Karpas-422 (cell line): ENCODE results near the gene ABCC11. TPM values are rescaled to one million over a fixed set of nuclear protein-coding genes. Genes with fewer than 3 reads are reported as not detected.

ENCODE experiments used
- DNase-seq: peaks from one replicate; pipeline ENCODE4 v3.0.0-alpha.2; 2015
- H2AFZ ChIP-seq: fragments of 200-600 bp; sonication (generic); 2 replicates; pipeline ENCODE4 v1.6.1; 2014; ENCODE audit warnings: antibody characterized with exemption, low read length, mixed read lengths
- H3K27ac ChIP-seq: fragments of 200-600 bp; sonication (generic); 2 replicates; pipeline ENCODE4 v1.5.1; 2014; ENCODE audit warnings: mild to moderate bottlenecking, low read length, moderate library complexity
- H3K27me3 ChIP-seq: fragments of 200-600 bp; sonication (generic); 2 replicates; pipeline ENCODE4 v1.6.1; 2014; ENCODE audit warnings: low read length, mixed read lengths
- H3K36me3 ChIP-seq: fragments of 200-600 bp; sonication (generic); 2 replicates; pipeline ENCODE4 v1.6.1; 2014; ENCODE audit warnings: low read length, mixed read lengths; ENCODE audit not compliant: insufficient read depth
- H3K4me1 ChIP-seq: fragments of 200-600 bp; sonication (generic); 2 replicates; pipeline ENCODE4 v1.6.1; 2014; ENCODE audit warnings: mild to moderate bottlenecking, low read length, mixed read lengths
- H3K4me2 ChIP-seq: fragments of 200-600 bp; sonication (generic); 2 replicates; pipeline ENCODE4 v1.6.1; 2014; ENCODE audit warnings: low read length, low read depth, mild to moderate bottlenecking; ENCODE audit not compliant: poor library complexity, severe bottlenecking
- H3K4me3 ChIP-seq: fragments of 200-600 bp; sonication (generic); 2 replicates; pipeline ENCODE4 v1.5.1; 2014; ENCODE audit warnings: mild to moderate bottlenecking, antibody characterized with exemption, low read length, mixed read lengths
- H3K79me2 ChIP-seq: fragments of 200-600 bp; sonication (generic); 2 replicates; pipeline ENCODE4 v1.6.1; 2014; ENCODE audit warnings: mild to moderate bottlenecking, low read length, mixed read lengths
- H3K9ac ChIP-seq: fragments of 200-600 bp; sonication (generic); 2 replicates; pipeline ENCODE4 v1.6.0; 2014; ENCODE audit warnings: low read length
- H3K9me2 ChIP-seq: fragments of 200-600 bp; sonication (generic), shearing (Covaris generic); replicated peaks from 2 replicates; pipeline ENCODE4 v1.6.0; 2014; ENCODE audit warnings: mild to moderate bottlenecking, low read length, moderate library complexity; ENCODE audit not compliant: insufficient read depth
- H3K9me3 ChIP-seq: fragments of 300-700, 200-600 bp; sonication (generic); 2 replicates; pipeline ENCODE4 v1.6.1; 2014; ENCODE audit warnings: low read length, mixed read lengths
- H4K20me1 ChIP-seq: fragments of 200-600 bp; sonication (generic); 2 replicates; pipeline ENCODE4 v1.6.1; 2014; ENCODE audit warnings: mild to moderate bottlenecking, antibody characterized with exemption, low read length, low read depth; ENCODE audit not compliant: insufficient read depth
- total RNA-seq: library from RNA; depleted of rRNA; stranded (reverse); fragments of >200 nt; shearing (Covaris generic); gene quantifications from 2 replicates; pipeline ENCODE4 v1.2.3, GENCODE V29; 2014; ENCODE audit warnings: low replicate concordance

Gene ABCC11
- total RNA-seq, 1 experiment from 2014 or later, result 0.15 TPM

DNA sequence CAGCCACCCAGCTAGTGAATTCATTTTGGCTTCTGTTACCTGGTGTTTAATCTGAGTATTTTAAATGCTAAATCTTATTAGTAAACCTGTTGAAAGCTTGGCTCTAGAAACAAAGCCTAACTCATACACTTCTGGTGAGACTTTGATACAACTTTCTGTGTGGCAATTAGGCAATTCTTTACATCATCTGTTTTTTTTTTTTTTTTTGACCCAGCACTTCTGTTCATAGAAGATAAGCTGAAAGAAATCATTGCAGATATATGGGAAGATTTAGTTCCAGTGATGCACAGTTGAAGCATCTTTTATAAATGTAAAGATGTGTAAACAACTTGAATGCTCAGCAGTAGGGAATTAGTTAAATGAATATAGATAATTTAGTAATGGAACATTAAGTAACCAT, 21.7 kb upstream of the ABCC11 start:
- DNase-seq, result no peak
- H3K9me3 ChIP-seq, result no peaks in the 10 kb centered on the region
- H3K4me1 ChIP-seq, result no peaks in the 10 kb centered on the region
- H3K4me3 ChIP-seq, result no peak overlapping the region
- H3K27me3 ChIP-seq, result no peaks in the 10 kb centered on the region
- H3K9me2 ChIP-seq, result no peaks in the 10 kb centered on the region
- H2AFZ ChIP-seq, result no peak overlapping the region
- no peak overlapping the region for H3K4me2 ChIP-seq
- no peaks in the 10 kb centered on the region for H4K20me1 ChIP-seq
- H3K36me3 ChIP-seq, result peaks cover 32% of the 10 kb centered on the region
- H3K79me2 ChIP-seq, result peaks cover 36% of the 10 kb centered on the region
- no peak overlapping the region for H3K27ac ChIP-seq
- no peak overlapping the region for H3K9ac ChIP-seq

GRCh38 chr16:48262631-48263030, 15.3 kb upstream of the ABCC11 start:
- Histone ChIP-seq H3K27me3 (no peaks in the 10 kb centered on the region), H2AFZ (no peak overlapping the region), H3K9me3 (peaks cover 8% of the 10 kb centered on the region), H3K4me3 (no peak overlapping the region), H3K79me2 (peaks cover 22% of the 10 kb centered on the region), H4K20me1 (no peaks in the 10 kb centered on the region), H3K36me3 (peaks cover 69% of the 10 kb centered on the region), H3K27ac (no peak overlapping the region), H3K9ac (no peak overlapping the region), H3K9me2 (no peaks in the 10 kb centered on the region), H3K4me1 (no peaks in the 10 kb centered on the region), H3K4me2 (no peak overlapping the region)
- DNase-seq, result no peak

GRCh38 chr16:48261569-48261968, 14.2 kb upstream of the ABCC11 start:
- H3K9ac ChIP-seq, result no peak overlapping the region
- H3K4me3 ChIP-seq, result no peak overlapping the region
- H2AFZ ChIP-seq, result no peak overlapping the region
- no peaks in the 10 kb centered on the region for H4K20me1 ChIP-seq
- DNase-seq, result no peak
- H3K4me2 ChIP-seq, result no peak overlapping the region
- peaks cover 70% of the 10 kb centered on the region for H3K36me3 ChIP-seq
- peaks cover 8% of the 10 kb centered on the region for H3K9me3 ChIP-seq
- H3K27me3 ChIP-seq, result no peaks in the 10 kb centered on the region
- H3K79me2 ChIP-seq, result peaks cover 24% of the 10 kb centered on the region
- no peaks in the 10 kb centered on the region for H3K9me2 ChIP-seq
- no peaks in the 10 kb centered on the region for H3K4me1 ChIP-seq
- H3K27ac ChIP-seq, result no peak overlapping the region

- no peak for DNase-seq
- no peaks in the 10 kb centered on the region for H3K27me3 ChIP-seq
- H3K9me3 ChIP-seq, result no peaks in the 10 kb centered on the region
- H2AFZ ChIP-seq, result no peak overlapping the region
- H3K4me3 ChIP-seq, result no peak overlapping the region
- H3K4me1 ChIP-seq, result no peaks in the 10 kb centered on the region
- no peak overlapping the region for H3K4me2 ChIP-seq
- peaks cover 59% of the 10 kb centered on the region for H3K36me3 ChIP-seq
- no peaks in the 10 kb centered on the region for H3K9me2 ChIP-seq
- no peak overlapping the region for H3K27ac ChIP-seq
- H3K9ac ChIP-seq, result no peak overlapping the region
- peaks cover 65% of the 10 kb centered on the region for H3K79me2 ChIP-seq
- H4K20me1 ChIP-seq, result no peaks in the 10 kb centered on the region
Observed at GRCh38 chr16:48256579-48257177, 9.3 kb upstream of the ABCC11 start.

DNA sequence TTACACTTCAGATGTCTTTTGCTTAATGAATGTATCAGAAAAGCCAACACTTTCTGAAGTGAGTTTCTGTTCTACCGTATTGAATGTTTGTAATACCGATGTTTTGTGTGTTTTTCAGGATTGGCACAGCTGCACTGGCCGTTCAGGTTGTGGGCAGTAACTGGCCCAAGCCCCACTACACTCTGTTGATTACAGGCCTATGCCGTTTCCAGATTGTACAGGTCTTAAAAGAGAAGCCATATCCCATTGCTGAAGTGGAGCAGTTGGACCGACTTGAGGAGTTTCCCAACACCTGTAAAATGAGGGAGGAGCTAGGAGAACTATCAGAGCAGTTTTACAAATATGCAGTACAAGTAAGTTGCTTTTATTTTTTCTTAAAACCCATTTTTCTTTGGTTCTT, 4.7 kb upstream of the ABCC11 start:
- Histone ChIP-seq H4K20me1 (no peaks in the 10 kb centered on the region), H3K4me1 (peaks cover under 1% of the 10 kb centered on the region; the same call in 1 of the 2 replicates), H3K9me3 (no peaks in the 10 kb centered on the region), H3K9ac (no peak overlapping the region), H3K9me2 (no peaks in the 10 kb centered on the region), H3K4me2 (no peak overlapping the region), H3K27ac (no peak overlapping the region), H2AFZ (no peak overlapping the region), H3K79me2 (peaks cover 97% of the 10 kb centered on the region), H3K36me3 (peaks cover 26% of the 10 kb centered on the region), H3K4me3 (no peak overlapping the region), H3K27me3 (no peaks in the 10 kb centered on the region)
- no peak for DNase-seq

- DNase-seq, result no peak
- no peaks in the 10 kb centered on the region for H3K27me3 ChIP-seq
- no peaks in the 10 kb centered on the region for H3K9me3 ChIP-seq
- no peak overlapping the region for H3K27ac ChIP-seq
- H4K20me1 ChIP-seq, result no peaks in the 10 kb centered on the region
- peaks cover 98% of the 10 kb centered on the region for H3K79me2 ChIP-seq
- no peak overlapping the region for H3K4me2 ChIP-seq
- H2AFZ ChIP-seq, result no peak overlapping the region
- H3K9me2 ChIP-seq, result no peaks in the 10 kb centered on the region
- H3K36me3 ChIP-seq, result peaks cover 16% of the 10 kb centered on the region; the same call in 1 of the 2 replicates
- H3K4me1 ChIP-seq, result peaks cover 14% of the 10 kb centered on the region
- no peak overlapping the region for H3K4me3 ChIP-seq
- no peak overlapping the region for H3K9ac ChIP-seq
Observed at GRCh38 chr16:48250520-48251278, 3.4 kb upstream of the ABCC11 start.

- peak overlapping the region; percentile 92 for H3K9ac ChIP-seq
- H3K9me3 ChIP-seq, result no peaks in the 10 kb centered on the region
- peaks cover 69% of the 10 kb centered on the region for H3K79me2 ChIP-seq
- peaks cover 25% of the 10 kb centered on the region for H3K4me1 ChIP-seq
- H2AFZ ChIP-seq, result no peak overlapping the region
- H3K9me2 ChIP-seq, result no peaks in the 10 kb centered on the region
- peak overlapping the region; percentile 87 for H3K4me2 ChIP-seq
- H3K27ac ChIP-seq, result no peak overlapping the region
- peaks cover 6% of the 10 kb centered on the region; the same call in 1 of the 2 replicates for H4K20me1 ChIP-seq
- peak overlapping the region; percentile 93 for H3K4me3 ChIP-seq
- DNase-seq, result no peak
- no peaks in the 10 kb centered on the region for H3K36me3 ChIP-seq
- H3K27me3 ChIP-seq, result no peaks in the 10 kb centered on the region
Observed at GRCh38 chr16:48246066-48246465, 1.3 kb downstream of the ABCC11 start.

DNA sequence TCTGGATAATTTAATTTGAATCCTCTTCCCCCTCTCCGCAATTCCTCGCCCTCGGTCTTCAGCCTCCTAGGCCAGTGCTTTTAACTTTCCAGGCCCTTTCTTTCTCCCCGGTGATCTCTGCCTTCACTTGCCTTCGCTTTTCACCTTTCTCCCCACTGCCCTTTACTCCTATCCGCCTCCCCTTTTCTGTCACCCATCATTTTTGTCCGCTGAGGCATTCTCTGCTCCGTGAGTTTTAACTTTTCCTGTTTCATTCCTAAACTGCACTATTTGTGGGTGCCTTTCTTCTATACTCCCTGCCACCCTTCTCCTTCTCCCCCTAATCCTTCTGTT, 2.5 kb downstream of the ABCC11 start:
- Histone ChIP-seq H3K27me3 (no peaks in the 10 kb centered on the region), H3K79me2 (peaks cover 56% of the 10 kb centered on the region), H3K4me3 (peak overlapping the region; percentile 93), H3K27ac (peak overlapping the region; percentile 57), H2AFZ (0 out of 2 replicates have a peak overlapping the region, but pooled peaks have one; percentile 56), H3K36me3 (no peaks in the 10 kb centered on the region), H3K4me1 (peaks cover 25% of the 10 kb centered on the region), H4K20me1 (peaks cover 6% of the 10 kb centered on the region; the same call in 1 of the 2 replicates), H3K9me3 (no peaks in the 10 kb centered on the region), H3K4me2 (peak overlapping the region; percentile 87), H3K9ac (peak overlapping the region; percentile 92), H3K9me2 (no peaks in the 10 kb centered on the region)
- DNase-seq, result no peak
